HUES6 (cell line): ENCODE data around the gene OR56A1.

Experiments used
- H3K27ac ChIP-seq: 2 replicates; pipeline ENCODE4 v1.7.0; 2013; ENCODE audit warnings: low read depth, mild to moderate bottlenecking, low read length, inconsistent platforms
- H3K27me3 ChIP-seq: 2 replicates; pipeline ENCODE4 v1.6.1; 2013; ENCODE audit warnings: low read length; ENCODE audit not compliant: control insufficient read depth, insufficient read depth
- H3K36me3 ChIP-seq: 2 replicates; pipeline ENCODE4 v1.6.1; 2013; ENCODE audit warnings: low read length; ENCODE audit not compliant: control insufficient read depth, insufficient read depth
- H3K4me1 ChIP-seq: 2 replicates; pipeline ENCODE4 v1.6.1; 2013; ENCODE audit warnings: low read length; ENCODE audit not compliant: control insufficient read depth, insufficient read depth
- H3K4me3 ChIP-seq: 2 replicates; pipeline ENCODE4 v1.5.1; 2013; ENCODE audit warnings: low read depth, low read length
- H3K9ac ChIP-seq: one replicate; pipeline ENCODE4 v1.6.1; 2013; ENCODE audit warnings: mild to moderate bottlenecking, low read length
- H3K9me3 ChIP-seq: 2 replicates; pipeline ENCODE4 v1.6.1; 2013; ENCODE audit warnings: low read depth, low read length; ENCODE audit not compliant: control insufficient read depth, insufficient read depth

Gene OR56A1

DNA sequence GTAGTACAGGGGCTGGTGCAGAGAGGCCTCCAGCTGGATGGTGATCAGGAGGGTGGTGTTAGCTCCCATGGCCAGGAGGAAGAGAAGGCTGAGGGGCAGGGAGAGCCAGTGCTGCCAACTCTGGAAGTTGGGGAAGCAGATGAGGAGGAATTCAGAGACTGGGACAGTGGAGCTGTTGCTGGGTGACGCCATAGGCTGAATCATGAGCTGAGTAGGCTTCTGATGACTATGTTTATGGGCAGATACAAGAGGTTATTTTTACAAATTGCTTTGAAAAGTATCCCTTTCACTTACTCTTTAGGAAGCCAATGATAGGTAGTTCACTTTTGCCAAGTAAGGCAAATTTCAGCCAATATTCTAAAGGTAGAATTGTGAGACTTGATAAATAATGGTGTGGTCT, 3.1 kb downstream of the OR56A1 start:
- H3K27me3 ChIP-seq: 0 out of 2 replicates have a peak, but pooled peaks cover 3% of the 10 kb centered on the region
- H3K9ac ChIP-seq: no peak overlapping the region
- no peak overlapping the region for H3K4me3 ChIP-seq
- no peaks in the 10 kb centered on the region for H3K9me3 ChIP-seq
- H3K36me3 ChIP-seq: no peaks in the 10 kb centered on the region
- H3K4me1 ChIP-seq: no peaks in the 10 kb centered on the region
- no peak overlapping the region for H3K27ac ChIP-seq

DNA sequence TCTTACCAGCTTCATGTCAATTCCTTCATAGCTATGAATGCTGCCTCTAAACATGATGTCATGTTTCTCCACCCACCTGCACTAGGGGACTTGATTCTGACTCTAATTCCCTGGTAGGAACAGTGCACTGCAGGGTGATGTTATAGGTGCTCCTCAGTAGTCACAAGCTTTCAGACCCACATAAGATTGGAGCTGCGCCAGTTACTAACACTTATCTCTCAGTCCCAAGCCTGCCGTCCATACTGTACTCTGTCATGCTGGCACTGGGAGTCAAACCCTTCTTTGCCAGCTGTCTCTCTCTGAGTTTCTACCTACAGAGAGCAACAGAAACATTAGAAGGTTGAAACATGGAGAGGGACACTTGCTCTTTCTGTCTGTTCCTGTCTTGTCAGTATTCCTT, 5.5 kb downstream of the OR56A1 start:
- Histone ChIP-seq H3K36me3 (no peaks in the 10 kb centered on the region), H3K27ac (no peak overlapping the region), H3K4me3 (no peak overlapping the region), H3K9me3 (no peaks in the 10 kb centered on the region), H3K27me3 (peaks cover 3% of the 10 kb centered on the region; the same call in 1 of the 2 replicates), H3K4me1 (no peaks in the 10 kb centered on the region), H3K9ac (no peak overlapping the region)

DNA sequence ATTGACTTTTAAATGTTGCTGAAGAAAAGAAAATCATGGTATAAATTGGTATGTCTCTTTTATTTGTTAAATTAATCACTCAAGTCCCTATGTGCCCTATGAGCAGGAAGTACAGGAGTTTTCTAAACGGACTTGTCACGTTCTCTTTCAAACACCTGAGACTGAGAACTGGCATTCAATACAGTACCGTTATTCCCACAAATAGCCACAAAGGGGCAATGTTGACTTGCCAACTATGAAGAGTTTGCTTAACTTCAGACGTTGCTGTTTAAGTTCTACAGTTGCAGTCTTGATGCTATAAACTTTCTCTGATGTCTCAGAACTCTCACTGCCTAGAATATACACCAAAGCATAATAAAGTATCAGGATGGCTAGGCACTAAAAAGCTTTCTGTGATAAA, 7.6 kb downstream of the OR56A1 start:
- no peak overlapping the region for H3K4me3 ChIP-seq
- H3K27ac ChIP-seq: no peak overlapping the region
- H3K9ac ChIP-seq: no peak overlapping the region
- H3K4me1 ChIP-seq: no peaks in the 10 kb centered on the region
- no peaks in the 10 kb centered on the region for H3K36me3 ChIP-seq
- no peaks in the 10 kb centered on the region for H3K9me3 ChIP-seq
- peaks cover 3% of the 10 kb centered on the region; the same call in 1 of the 2 replicates for H3K27me3 ChIP-seq

DNA sequence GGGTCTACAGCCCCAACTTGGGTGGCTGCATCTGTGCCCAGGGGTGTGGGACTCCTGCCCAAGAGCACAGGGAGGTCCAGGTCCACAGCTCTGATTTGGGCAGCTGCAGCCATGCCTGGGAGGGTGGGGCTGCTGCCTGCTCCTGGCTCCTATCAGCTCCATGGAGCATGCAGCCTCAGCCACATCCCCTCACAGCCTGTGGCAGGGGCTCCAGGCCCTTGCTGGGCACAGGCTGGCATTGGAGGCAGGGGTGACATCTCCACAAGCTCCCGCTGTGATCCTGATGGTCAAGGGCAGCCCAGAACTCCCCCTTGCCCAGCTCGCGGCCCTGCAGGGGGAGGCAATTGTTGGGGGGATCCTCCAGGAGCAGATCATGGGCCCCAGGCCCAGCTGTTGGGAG, 17.5 kb downstream of the OR56A1 start:
- Histone ChIP-seq H3K36me3 (no peaks in the 10 kb centered on the region), H3K27me3 (no peaks in the 10 kb centered on the region; the same call in 1 of the 2 replicates), H3K27ac (no peak overlapping the region), H3K9ac (no peak overlapping the region), H3K4me3 (no peak overlapping the region), H3K4me1 (no peaks in the 10 kb centered on the region), H3K9me3 (no peaks in the 10 kb centered on the region)

DNA sequence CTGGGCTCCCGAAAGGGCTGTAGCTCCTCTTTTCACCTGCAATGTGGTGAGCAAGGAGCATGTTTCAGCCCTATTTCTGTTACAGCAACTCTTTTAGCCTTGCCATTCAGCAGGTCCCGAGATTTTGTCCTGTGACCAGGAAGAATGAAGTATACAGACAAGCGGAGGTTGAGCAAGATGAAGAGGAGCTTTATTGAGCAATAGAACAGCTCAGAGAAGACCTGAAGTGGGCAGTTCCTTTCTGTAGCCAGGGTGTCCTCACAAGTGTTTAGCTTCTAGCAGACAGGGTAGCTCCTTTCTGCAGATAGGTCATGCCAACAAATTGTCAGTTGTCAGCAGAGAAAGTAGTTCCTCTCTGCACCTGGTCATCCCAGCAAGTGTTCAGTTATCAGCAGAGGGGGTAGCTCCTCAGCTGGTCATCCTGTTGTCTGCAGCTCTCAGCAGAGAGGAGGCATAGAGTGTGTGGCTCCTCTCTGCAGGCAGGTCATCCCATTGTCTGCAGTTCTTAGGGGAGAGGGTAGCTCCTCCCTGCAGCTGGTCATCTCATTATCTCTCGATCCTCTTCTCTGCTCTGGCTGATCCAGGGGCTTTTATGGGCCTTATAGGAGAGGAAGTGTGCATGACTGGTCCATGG, 18.4 kb downstream of the OR56A1 start:
- Histone ChIP-seq H3K27me3 (no peaks in the 10 kb centered on the region; the same call in 1 of the 2 replicates), H3K27ac (no peak overlapping the region), H3K36me3 (no peaks in the 10 kb centered on the region), H3K9ac (no peak overlapping the region), H3K4me1 (no peaks in the 10 kb centered on the region), H3K4me3 (no peak overlapping the region), H3K9me3 (no peaks in the 10 kb centered on the region)

DNA sequence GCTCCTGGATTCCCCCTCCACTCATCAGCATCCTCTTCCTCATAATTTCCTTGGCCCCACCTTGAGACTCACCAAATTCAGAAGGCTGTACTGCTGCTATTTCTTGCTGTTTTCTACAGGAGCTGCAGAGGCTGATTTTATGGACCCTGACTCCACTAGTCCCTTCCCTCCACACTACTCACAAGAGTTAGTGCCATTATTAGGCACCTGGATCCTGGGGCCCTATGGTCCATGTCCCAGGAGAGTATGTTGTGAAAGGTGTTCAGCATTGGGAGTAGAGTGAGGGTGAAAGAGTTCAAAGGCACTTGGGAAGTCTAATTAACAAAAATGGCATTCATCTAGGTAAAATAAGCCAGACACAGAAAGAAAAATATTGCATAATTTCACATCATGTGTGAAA, 23.7 kb downstream of the OR56A1 start, which contains the start of gene OR56A4:
OR56A4 (minus strand) TSS at position 101 of the 400 bp plus-strand sequence. CDS start 3,954 bp downstream, outside the sequence.
- Histone ChIP-seq H3K27me3 (peaks cover 3% of the 10 kb centered on the region; the same call in 1 of the 2 replicates), H3K9me3 (no peaks in the 10 kb centered on the region), H3K4me1 (no peaks in the 10 kb centered on the region), H3K27ac (no peak within 1 kb of the TSS), H3K9ac (no peak within 1 kb of the TSS), H3K36me3 (no peaks in the 10 kb centered on the region), H3K4me3 (no peak within 1 kb of the TSS)

DNA sequence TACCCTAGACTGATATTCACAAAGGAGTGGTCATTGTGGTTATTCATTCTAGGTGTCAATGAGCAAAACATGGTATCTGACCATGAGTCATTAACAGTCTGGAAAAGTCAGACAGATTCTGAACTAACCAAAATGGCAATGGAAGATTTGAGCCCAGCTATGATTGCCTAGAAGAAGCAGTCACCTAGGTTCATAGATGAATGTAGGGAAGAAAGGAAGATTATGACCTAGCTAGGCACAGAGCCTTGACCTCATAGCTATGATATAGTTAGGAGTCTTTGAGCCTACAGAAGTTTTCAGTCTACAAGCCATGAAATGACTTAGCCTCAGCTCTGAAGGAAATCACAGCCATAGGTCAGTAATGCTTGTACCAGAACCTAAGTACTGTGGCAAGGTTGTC, 24.2 kb downstream of the OR56A1 start:
- Histone ChIP-seq H3K4me1 (no peaks in the 10 kb centered on the region), H3K9ac (no peak overlapping the region), H3K27ac (no peak overlapping the region), H3K27me3 (peaks cover 3% of the 10 kb centered on the region; the same call in 1 of the 2 replicates), H3K9me3 (no peaks in the 10 kb centered on the region), H3K4me3 (no peak overlapping the region), H3K36me3 (no peaks in the 10 kb centered on the region)

DNA sequence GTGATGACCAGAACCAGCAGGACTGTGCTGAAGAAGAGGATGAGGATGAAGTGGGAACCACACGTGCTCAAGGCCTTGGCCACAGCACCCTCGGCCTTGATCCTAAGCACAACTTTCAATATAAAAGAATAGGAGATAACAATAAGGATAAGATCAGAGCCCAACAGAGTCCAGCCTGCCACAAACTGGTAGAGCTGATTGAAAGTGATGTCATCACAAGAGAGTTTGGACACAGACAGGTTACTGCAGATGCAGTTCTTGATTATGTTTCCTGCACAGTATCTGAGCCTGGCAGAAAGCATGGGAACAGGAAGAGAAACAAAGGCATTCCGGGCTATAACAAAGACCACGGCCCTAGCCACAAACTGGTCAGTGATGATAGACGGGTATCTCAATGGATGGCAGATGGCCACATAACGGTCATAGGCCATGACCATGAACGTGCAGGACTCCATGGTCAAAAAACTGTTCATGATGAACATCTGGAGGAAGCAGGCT, 28.3 kb downstream of the OR56A1 start:
- H3K4me3 ChIP-seq: no peak overlapping the region
- H3K9me3 ChIP-seq: no peaks in the 10 kb centered on the region
- no peak overlapping the region for H3K27ac ChIP-seq
- 0 out of 2 replicates have a peak, but pooled peaks cover 3% of the 10 kb centered on the region for H3K27me3 ChIP-seq
- H3K9ac ChIP-seq: no peak overlapping the region
- no peaks in the 10 kb centered on the region for H3K36me3 ChIP-seq
- H3K4me1 ChIP-seq: no peaks in the 10 kb centered on the region

DNA sequence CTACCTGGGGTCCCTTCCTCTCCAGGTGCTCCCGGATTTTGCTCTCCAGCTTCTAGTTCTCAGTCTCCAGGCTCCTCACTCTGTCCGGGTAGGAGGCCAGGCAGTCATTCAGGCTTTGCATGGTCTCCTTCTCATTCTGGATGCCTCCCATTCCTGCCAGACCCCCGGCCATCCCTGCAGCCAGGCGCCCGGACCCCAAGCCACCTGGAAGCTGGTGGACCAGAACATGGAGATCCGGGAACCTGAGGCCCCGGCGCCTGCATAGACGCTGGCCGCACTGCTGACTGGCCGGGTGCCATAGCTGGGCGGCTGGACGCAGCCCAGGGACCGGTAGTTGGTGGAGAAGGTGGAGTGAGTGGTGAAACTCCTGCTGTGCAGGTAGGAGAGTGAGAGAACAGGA, 35.8 kb downstream of the OR56A1 start:
- no peak overlapping the region for H3K4me3 ChIP-seq
- no peaks in the 10 kb centered on the region for H3K9me3 ChIP-seq
- H3K27ac ChIP-seq: no peak overlapping the region
- H3K9ac ChIP-seq: no peak overlapping the region
- H3K36me3 ChIP-seq: no peaks in the 10 kb centered on the region
- no peaks in the 10 kb centered on the region for H3K27me3 ChIP-seq
- no peaks in the 10 kb centered on the region for H3K4me1 ChIP-seq

DNA sequence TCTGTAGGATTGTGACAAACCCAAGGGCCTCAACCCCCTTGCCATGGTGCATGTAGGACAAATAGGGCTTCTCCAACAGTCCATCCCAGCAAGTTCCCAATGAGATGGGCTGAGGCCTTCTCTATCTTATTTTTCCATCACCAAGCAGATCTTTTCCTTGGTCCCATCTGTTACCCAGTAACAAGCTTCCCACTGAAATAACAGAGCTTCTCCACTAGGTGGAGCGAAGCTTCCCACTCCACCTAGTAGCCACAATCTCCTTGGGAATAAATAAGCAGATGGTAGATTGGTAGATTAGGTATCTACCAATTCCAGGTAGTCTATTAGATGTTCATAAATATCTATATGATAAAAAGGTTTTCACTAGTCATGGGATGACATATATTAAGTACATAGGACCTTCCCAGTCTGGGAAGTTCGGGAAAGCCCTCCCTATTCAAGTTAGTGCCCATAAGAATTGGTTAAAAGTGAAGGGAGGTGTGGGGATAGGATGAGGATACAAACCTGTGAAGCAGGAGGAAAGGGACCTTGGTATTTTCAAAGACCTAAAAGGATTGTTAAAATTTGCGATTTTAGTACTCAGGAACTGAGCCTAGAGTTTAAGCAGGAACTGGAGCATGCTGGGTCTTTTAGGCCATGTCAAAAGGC, 37.8 kb downstream of the OR56A1 start:
- Histone ChIP-seq H3K4me3 (no peak overlapping the region), H3K27me3 (no peaks in the 10 kb centered on the region), H3K36me3 (no peaks in the 10 kb centered on the region), H3K9ac (no peak overlapping the region), H3K27ac (no peak overlapping the region), H3K9me3 (no peaks in the 10 kb centered on the region), H3K4me1 (no peaks in the 10 kb centered on the region)

DNA sequence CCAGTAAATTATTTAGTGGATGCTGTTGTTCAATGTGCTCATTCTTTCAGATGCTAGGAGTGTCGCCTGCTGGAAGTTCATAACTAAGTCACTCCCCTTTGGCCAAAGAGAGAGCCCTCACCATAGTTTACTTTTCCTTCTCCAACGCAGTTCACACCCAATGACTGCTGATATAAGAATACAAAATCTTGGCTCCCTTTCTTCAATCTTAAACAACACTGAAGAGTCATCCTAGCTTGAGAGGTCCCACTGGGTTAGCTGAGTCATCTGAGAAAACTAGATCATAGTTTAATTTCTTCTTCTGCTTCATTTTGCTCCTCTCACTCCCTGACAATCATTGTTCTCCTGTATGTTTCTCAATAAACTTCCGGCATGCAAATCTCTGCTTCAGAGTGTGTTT, 38.4 kb downstream of the OR56A1 start:
- Histone ChIP-seq H3K27ac (no peak overlapping the region), H3K4me1 (no peaks in the 10 kb centered on the region), H3K9me3 (no peaks in the 10 kb centered on the region), H3K4me3 (no peak overlapping the region), H3K36me3 (no peaks in the 10 kb centered on the region), H3K27me3 (no peaks in the 10 kb centered on the region), H3K9ac (no peak overlapping the region)
